ENCODE measurements around the gene SRSF12.
"Not testable (repeated sequence)": the region's sequence is repeated elsewhere in the genome, so short reads cannot be mapped to it uniquely, and the experiment has no call there.

The SRSF12 gene

GRCh38 chr6:89071036-89071435 is 46.8 kb downstream of the SRSF12 start:
- no peak for DNase-seq (ENCODE audit: low spot score)

- no peak for DNase-seq (ENCODE audit: low spot score)
Measured at GRCh38 chr6:89069536-89070163, 48.2 kb downstream of the SRSF12 start.

GRCh38 chr6:89068695-89069094 is 49.2 kb downstream of the SRSF12 start:
- DNase-seq (ENCODE audit: low spot score): no peak

- no peak for DNase-seq (ENCODE audit: low spot score)
Measured at GRCh38 chr6:89067796-89068195, 50.1 kb downstream of the SRSF12 start.

DNA sequence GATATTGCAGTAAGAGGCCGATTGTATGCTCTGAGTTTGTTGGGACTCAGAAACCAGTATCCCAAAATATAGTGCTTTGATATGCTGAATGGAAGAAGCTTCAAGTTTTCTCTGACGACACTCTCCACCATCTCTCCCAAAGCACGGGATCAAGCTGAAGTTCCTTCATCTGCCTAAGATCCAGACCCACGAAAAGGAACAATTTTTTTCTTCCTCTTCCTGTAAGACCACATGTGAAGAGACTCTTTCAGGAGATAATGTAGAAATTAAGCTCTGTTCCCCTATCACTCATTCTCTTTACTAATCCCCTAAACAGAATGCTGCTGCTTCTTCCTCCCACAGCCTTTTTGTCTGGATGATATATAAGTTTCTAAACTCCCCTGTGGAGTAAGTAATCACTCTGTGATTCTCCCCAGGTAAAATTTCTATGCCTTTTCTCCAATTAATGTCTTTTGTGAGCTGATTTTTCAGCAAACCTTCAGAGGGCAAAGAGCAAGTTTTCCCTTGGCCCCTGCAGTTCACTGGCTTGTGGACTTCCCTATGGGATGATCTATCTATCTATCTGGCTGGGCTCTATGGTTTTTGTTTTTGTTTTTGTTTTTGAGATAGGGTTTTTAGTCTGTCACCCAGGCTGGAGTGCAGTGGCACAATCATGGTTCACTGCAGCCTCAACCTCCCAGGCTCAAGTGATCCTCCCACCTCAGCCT is 50.8 kb downstream of the SRSF12 start:
- DNase-seq (ENCODE audit: low spot score): no peak

- DNase-seq (ENCODE audit: low spot score): not testable (repeated sequence)
Measured at GRCh38 chr6:89066121-89066520, 51.8 kb downstream of the SRSF12 start.

DNA sequence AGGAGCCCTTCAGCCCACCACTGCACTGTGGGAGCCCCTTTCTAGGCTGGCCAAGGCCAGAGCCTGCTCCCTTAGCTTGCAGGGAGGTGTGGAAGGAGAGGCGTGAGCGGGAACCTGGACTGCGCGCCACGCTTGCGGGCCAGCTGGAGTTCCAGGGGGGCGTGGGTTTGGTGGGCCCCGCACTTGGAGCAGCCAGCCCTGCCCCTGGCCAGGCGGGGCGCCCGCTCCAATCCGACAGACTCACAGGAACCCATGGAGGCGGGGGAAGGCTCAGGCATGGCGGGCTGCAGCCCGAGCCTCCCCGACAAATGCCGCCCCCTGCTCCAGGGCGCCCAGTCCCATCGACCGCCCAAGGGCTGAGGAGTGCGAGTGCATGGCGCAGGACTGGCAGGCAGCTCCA is 52.9 kb downstream of the SRSF12 start:
- not testable (repeated sequence) for DNase-seq (ENCODE audit: low spot score)

- no peak for DNase-seq (ENCODE audit: low spot score)
Measured at GRCh38 chr6:89063881-89064280, 54.0 kb downstream of the SRSF12 start.

DNA sequence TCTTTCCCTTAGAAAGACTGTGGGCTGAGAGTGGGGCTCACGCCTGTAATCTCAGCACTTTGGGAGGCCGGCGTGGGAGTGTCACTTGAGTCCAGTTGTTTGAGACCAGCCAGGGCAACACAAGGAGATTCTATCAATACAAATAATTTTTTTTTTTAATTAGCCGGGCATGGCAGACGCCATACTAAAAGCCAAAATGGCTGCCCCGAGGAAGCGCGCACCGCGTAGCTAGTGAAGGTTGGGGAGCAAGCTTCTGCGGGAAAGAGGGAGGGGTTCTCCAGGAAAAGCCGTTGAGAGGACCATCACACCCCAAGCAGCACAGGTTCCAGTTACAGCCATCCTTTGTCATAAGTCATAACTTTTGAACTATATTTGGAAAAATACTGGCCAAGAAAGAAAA is 58.6 kb downstream of the SRSF12 start:
- DNase-seq (ENCODE audit: low spot score): no peak

GRCh38 chr6:89058627-89059026 is 59.2 kb downstream of the SRSF12 start:
- no peak for DNase-seq (ENCODE audit: low spot score)

GRCh38 chr6:89057759-89058158 is 60.1 kb downstream of the SRSF12 start:
- DNase-seq (ENCODE audit: low spot score): no peak

DNA sequence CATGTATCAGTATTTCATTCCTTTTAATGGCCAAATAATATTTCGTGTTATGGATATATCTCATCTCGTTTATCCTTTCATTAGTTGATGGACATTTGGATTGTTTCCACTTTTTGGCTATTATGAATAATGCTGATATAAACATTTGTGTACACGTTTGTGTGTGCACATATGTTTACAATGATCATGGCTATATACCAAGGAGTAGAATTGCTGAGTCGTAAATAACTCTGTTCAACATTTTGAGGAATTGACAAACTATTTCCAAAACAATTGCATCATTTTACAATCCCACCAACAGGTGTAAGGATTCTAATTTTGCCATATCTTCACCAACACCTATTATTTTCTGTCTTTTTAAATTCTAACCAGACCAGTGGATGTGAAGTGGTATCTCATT is 63.7 kb downstream of the SRSF12 start:
- DNase-seq (ENCODE audit: low spot score): no peak

- no peak for DNase-seq (ENCODE audit: low spot score)
Measured at GRCh38 chr6:89051676-89052075, 66.2 kb downstream of the SRSF12 start.

DNA sequence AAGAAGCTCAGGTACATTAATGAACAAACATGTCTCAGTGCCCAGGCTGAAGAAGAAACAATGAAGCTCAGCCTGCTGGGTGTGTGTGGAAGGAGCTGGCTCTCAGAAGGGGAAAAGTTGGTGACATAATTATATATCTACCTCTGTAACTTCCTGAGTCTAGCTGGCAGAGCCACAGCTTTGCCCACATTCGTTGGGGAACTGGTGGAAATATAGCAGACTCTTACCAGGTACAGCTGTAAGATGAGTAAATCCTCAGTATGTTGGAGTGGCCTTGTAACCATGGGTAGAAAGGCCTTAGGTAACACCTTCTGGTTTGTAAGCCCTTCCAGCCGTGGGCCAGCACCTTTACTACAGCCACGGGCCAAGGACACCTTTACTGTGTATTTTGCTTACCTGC is 67.2 kb downstream of the SRSF12 start:
- DNase-seq (ENCODE audit: low spot score): no peak

GRCh38 chr6:89050155-89050554 is 67.7 kb downstream of the SRSF12 start:
- DNase-seq (ENCODE audit: low spot score): no peak

GRCh38 chr6:89048985-89049384 is 68.9 kb downstream of the SRSF12 start:
- no peak for DNase-seq (ENCODE audit: low spot score)

DNA sequence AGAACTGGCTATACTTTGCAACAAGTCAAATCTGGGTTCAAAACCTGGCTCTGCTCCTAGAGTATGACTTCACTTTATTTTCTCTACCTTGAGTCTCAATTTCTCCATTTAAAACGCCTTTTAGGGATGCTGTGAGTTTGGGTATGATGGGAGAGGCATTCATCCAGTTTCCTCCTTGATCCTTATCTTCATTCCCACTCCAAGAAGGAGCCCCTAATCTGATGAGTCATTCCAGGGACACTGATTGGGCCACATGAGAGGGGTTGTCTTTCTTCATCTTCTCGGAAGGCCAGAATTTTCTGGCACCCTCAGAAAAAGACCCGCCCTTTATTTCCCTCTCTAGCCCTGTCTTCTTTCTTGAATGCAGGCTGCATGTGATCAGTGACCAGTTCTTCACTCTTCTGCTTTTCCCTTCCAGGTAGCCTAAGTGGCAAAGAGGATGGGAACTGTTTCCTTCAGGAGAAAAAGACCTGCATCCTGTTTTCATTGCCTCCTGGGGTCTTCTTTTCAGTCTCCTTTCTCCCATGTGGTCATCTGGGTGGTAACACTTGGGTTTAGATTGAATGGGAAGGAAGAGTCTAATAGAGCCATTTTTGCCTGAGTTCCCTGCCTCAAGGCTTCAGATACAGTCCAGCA is 69.5 kb downstream of the SRSF12 start:
- no peak for DNase-seq (ENCODE audit: low spot score)

GRCh38 chr6:89047473-89047872 is 70.4 kb downstream of the SRSF12 start:
- no peak for DNase-seq (ENCODE audit: low spot score)

Data from NAMALWA (cell line).